K562 (cell line): ENCODE results near the gene DGAT2. TPM values are rescaled to one million over a fixed set of nuclear protein-coding genes. Genes with fewer than 3 reads are reported as not detected.
A peak's percentile ranks its signal among the peaks of the same experiment; 100 is the strongest.

Experiments used
- BRF1 ChIP-seq: IDR thresholded peaks from 3 replicates; pipeline ENCODE4 v1.6.1; 2011; ENCODE audit warnings: borderline replicate concordance, mild to moderate bottlenecking; ENCODE audit not compliant: insufficient read length; ENCODE audit errors: extremely low read depth
- CUX1 ChIP-seq: fragments of 200-800 bp; sonication (Bioruptor generic); IDR thresholded peaks from 2 replicates; pipeline ENCODE4 v1.6.1; 2016; ENCODE audit warnings: missing genetic modification characterization, missing compliant biosample characterization
- DIDO1 ChIP-seq: fragments of 450-650 bp; IDR thresholded peaks from 2 replicates; pipeline ENCODE4 v1.6.1; 2016; ENCODE audit warnings: low read depth, missing biosample characterization, missing genetic modification characterization
- ELF1 ChIP-seq: fragments of 200-800 bp; sonication (Bioruptor generic); IDR thresholded peaks from 2 replicates; pipeline ENCODE4 v1.6.1; 2016; ENCODE audit warnings: missing genetic modification characterization, missing compliant biosample characterization
- FOXJ3 ChIP-seq: sonication (generic); formaldehyde crosslinking; IDR thresholded peaks from 2 replicates; pipeline ENCODE4 v1.4.0; 2020; ENCODE audit warnings: mild to moderate bottlenecking, missing genetic modification reagents
- KHSRP ChIP-seq: fragments of 450-650 bp; IDR thresholded peaks from 2 replicates; pipeline ENCODE4 v1.6.1; 2017
- MAZ ChIP-seq, 2 experiments: fragments of 450-650 bp in 1 of 2; sonication (generic) in 1 of 2; formaldehyde crosslinking; IDR thresholded peaks in 1 of 2; conservative IDR thresholded peaks in 1 of 2; 2 replicates each; pipeline versions ENCODE4 v1.4.0 to v1.5.0; 2020; ENCODE audit warnings: mild to moderate bottlenecking in 1 of 2, missing genetic modification reagents in 1 of 2
- MTF1 ChIP-seq: fragments of 250-450 bp; sonication (Bioruptor Pico); IDR thresholded peaks from 2 replicates; pipeline ENCODE4 v1.9.0; 2021; ENCODE audit warnings: moderate library complexity, mild to moderate bottlenecking, inconsistent platforms, borderline replicate concordance
- NFE2 ChIP-seq: IDR thresholded peaks from 2 replicates; pipeline ENCODE4 v1.6.1; 2014; ENCODE audit warnings: antibody characterized with exemption, low read depth
- NFYB ChIP-seq: IDR thresholded peaks from 2 replicates; pipeline ENCODE4 v1.6.1; 2011; ENCODE audit warnings: mild to moderate bottlenecking, moderate library complexity; ENCODE audit not compliant: insufficient read length; ENCODE audit errors: extremely low read depth
- NR1H2 ChIP-seq: sonication (generic); formaldehyde crosslinking; IDR thresholded peaks from 2 replicates; pipeline ENCODE4 v1.4.0; 2020; ENCODE audit warnings: mild to moderate bottlenecking, missing genetic modification reagents
- POLR3G ChIP-seq: IDR thresholded peaks from 2 replicates; pipeline ENCODE4 v1.6.1; 2011; ENCODE audit not compliant: insufficient read length, insufficient replicate concordance; ENCODE audit errors: extremely low read depth
- SNAPC5 ChIP-seq: fragments of 250-450 bp; sonication (Bioruptor Pico); IDR thresholded peaks from 2 replicates; pipeline ENCODE4 v1.8.0; 2021; ENCODE audit warnings: moderate library complexity, mild to moderate bottlenecking, inconsistent platforms
- SRSF3 ChIP-seq: fragments of 200-400 bp; formaldehyde crosslinking; IDR thresholded peaks from 2 replicates; pipeline ENCODE4 v1.6.1; 2016; ENCODE audit warnings: mild to moderate bottlenecking, low read length, moderate library complexity; ENCODE audit not compliant: insufficient read depth
- SRSF7 ChIP-seq: fragments of 200-400 bp; formaldehyde crosslinking; optimal IDR thresholded peaks from 2 replicates; pipeline ENCODE3; 2017; ENCODE audit warnings: mild to moderate bottlenecking, low read depth, low read length
- ZBTB49 ChIP-seq: sonication (generic); formaldehyde crosslinking; IDR thresholded peaks from 2 replicates; pipeline ENCODE4 v1.8.0; 2022; ENCODE audit warnings: missing genetic modification reagents, mild to moderate bottlenecking, borderline replicate concordance
- ZFPM2 ChIP-seq: fragments of 250-450 bp; sonication (Bioruptor Pico); IDR thresholded peaks from 2 replicates; pipeline ENCODE4 v1.5.1; 2022; ENCODE audit warnings: mild to moderate bottlenecking
- ZNF12 ChIP-seq: sonication (generic); formaldehyde crosslinking; IDR thresholded peaks from 2 replicates; pipeline ENCODE4 v1.4.0; 2020; ENCODE audit warnings: mild to moderate bottlenecking, missing genetic modification reagents
- ZNF133 ChIP-seq: fragments of 250-450 bp; sonication (Bioruptor Pico); IDR thresholded peaks from 2 replicates; pipeline ENCODE4 v1.4.0; 2020; ENCODE audit warnings: mild to moderate bottlenecking
- ZNF134 ChIP-seq: fragments of 250-450 bp; sonication (Bioruptor Pico); conservative IDR thresholded peaks from 2 replicates; pipeline ENCODE4 v1.4.0; 2020
- ZNF239 ChIP-seq: fragments of 250-450 bp; sonication (Bioruptor Pico); IDR thresholded peaks from 2 replicates; pipeline ENCODE4 v1.4.0; 2020; ENCODE audit warnings: mild to moderate bottlenecking
- ZNF431 ChIP-seq: sonication (generic); formaldehyde crosslinking; IDR thresholded peaks from 2 replicates; pipeline ENCODE4 v1.8.0; 2022; ENCODE audit warnings: mild to moderate bottlenecking, missing genetic modification reagents
- ZNF79 ChIP-seq: fragments of 250-450 bp; sonication (Bioruptor Pico); IDR thresholded peaks from 2 replicates; pipeline ENCODE4 v1.4.0; 2020; ENCODE audit warnings: low read depth, mild to moderate bottlenecking, moderate library complexity
- polyA plus RNA-seq, 8 experiments: library from polyadenylated mRNA; depleted of rRNA in 4 of 8; stranded (reverse) in 5 of 8; unstranded in 3 of 8; fragments of >200 nt; fragmentation: Nextera tagmentation in 2 of 8; fragmentation: Illumina TruSeq in 1 of 8; extraction: Ambion mirVana in 2 of 8; extraction: Trizol in 1 of 8; gene quantifications; 2 replicates each; pipeline versions ENCODE4 v1.2.1 to v1.2.3, GENCODE V29; 2011 to 2014; ENCODE audit warnings: inconsistent platforms in 1 of 8, missing spikeins in 1 of 8
- total RNA-seq, 7 experiments: library from RNA; depleted of rRNA in 6 of 7; stranded (reverse); fragments of >200 nt in 6 of 7; fragmentation: Illumina TruSeq in 2 of 7; extraction: Trizol in 2 of 7; gene quantifications; 2 replicates each; pipeline versions ENCODE4 v1.2.1 to v1.2.3, GENCODE V29; 2011 to 2021; ENCODE audit warnings: low replicate concordance in 1 of 7

DGAT2 gene
- total and polyA plus RNA-seq, 9 of the 15 experiments (the other 6 are each of a cell fraction or from before 2014, with no cell fraction given), result 0.68 to 2.8 (median 1.8) TPM

GRCh38 chr11:75814677-75815344, 46.2 kb downstream of the DGAT2 start, which contains the start of gene UVRAG (continued):
- no peak for TF ChIP-seq CUX1 (CRISPR knock-in tag)
- TF ChIP-seq NFE2, result no peak
- no peak for TF ChIP-seq SRSF3
- TF ChIP-seq ZNF239, result no peak
- TF ChIP-seq SNAPC5, result no peak
- no peak for TF ChIP-seq SRSF7
- TF ChIP-seq FOXJ3 (CRISPR knock-in tag), result no peak
- no peak for TF ChIP-seq ZNF431 (CRISPR knock-in tag)
- no peak for TF ChIP-seq ZNF79 (CRISPR knock-in tag)
- no peak for TF ChIP-seq KHSRP
- no peak for TF ChIP-seq ZNF133 (CRISPR knock-in tag)
- peak; percentile 98 for TF ChIP-seq ELF1 (tag)
- TF ChIP-seq MTF1, result no peak
- no peak for TF ChIP-seq ZNF12 (CRISPR knock-in tag)
- TF ChIP-seq POLR3G, result no peak
- TF ChIP-seq MAZ (CRISPR knock-in tag; conservative IDR thresholded peaks at IDR 0.05 in 1 of 2, IDR thresholded peaks at IDR 0.05 in 1 of 2), result peak in 1 of 2 experiments; percentile 11; a peak in 1 of 4 replicates
- TF ChIP-seq NFYB, result peak; percentile 93
- TF ChIP-seq NR1H2 (CRISPR knock-in tag), result no peak
- no peak for TF ChIP-seq ZBTB49 (CRISPR knock-in tag)
- peak; percentile 93 for TF ChIP-seq ZNF134 (CRISPR knock-in tag)
- peak; percentile 86 for TF ChIP-seq DIDO1
- no peak for TF ChIP-seq ZFPM2 (CRISPR knock-in tag)
- no peak for TF ChIP-seq BRF1
